ENCODE results near the gene CLIC1.

- TF ChIP-seq, protein P1, sequence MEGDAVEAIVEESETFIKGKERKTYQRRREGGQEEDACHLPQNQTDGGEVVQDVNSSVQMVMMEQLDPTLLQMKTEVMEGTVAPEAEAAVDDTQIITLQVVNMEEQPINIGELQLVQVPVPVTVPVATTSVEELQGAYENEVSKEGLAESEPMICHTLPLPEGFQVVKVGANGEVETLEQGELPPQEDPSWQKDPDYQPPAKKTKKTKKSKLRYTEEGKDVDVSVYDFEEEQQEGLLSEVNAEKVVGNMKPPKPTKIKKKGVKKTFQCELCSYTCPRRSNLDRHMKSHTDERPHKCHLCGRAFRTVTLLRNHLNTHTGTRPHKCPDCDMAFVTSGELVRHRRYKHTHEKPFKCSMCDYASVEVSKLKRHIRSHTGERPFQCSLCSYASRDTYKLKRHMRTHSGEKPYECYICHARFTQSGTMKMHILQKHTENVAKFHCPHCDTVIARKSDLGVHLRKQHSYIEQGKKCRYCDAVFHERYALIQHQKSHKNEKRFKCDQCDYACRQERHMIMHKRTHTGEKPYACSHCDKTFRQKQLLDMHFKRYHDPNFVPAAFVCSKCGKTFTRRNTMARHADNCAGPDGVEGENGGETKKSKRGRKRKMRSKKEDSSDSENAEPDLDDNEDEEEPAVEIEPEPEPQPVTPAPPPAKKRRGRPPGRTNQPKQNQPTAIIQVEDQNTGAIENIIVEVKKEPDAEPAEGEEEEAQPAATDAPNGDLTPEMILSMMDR (IDR thresholded peaks at IDR 0.05; ENCODE audit: poor library complexity) = no peak
- TF ChIP-seq EZH2 (IDR thresholded peaks at IDR 0.05; ENCODE audit: borderline replicate concordance) = no peak
Measured at GRCh38 chr6:31692353-31692752, 44.0 kb downstream of the CLIC1 start.
